ENCODE measurements around the gene STARD5.

- TF ChIP-seq, protein P1, sequence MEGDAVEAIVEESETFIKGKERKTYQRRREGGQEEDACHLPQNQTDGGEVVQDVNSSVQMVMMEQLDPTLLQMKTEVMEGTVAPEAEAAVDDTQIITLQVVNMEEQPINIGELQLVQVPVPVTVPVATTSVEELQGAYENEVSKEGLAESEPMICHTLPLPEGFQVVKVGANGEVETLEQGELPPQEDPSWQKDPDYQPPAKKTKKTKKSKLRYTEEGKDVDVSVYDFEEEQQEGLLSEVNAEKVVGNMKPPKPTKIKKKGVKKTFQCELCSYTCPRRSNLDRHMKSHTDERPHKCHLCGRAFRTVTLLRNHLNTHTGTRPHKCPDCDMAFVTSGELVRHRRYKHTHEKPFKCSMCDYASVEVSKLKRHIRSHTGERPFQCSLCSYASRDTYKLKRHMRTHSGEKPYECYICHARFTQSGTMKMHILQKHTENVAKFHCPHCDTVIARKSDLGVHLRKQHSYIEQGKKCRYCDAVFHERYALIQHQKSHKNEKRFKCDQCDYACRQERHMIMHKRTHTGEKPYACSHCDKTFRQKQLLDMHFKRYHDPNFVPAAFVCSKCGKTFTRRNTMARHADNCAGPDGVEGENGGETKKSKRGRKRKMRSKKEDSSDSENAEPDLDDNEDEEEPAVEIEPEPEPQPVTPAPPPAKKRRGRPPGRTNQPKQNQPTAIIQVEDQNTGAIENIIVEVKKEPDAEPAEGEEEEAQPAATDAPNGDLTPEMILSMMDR (conservative IDR thresholded peaks at IDR 0.05): no peak
- TF ChIP-seq ZFX (IDR thresholded peaks at IDR 0.05): no peak
These were observed 11.7 kb upstream of the STARD5 start for GRCh38 chr15:81335631-81336030.

Data from C4-2B (cell line).